ENCODE data around the gene DSC1. TPM values are rescaled to one million over a fixed set of nuclear protein-coding genes. Genes with fewer than 3 reads are reported as not detected.

Gene DSC1
- total and polyA plus RNA-seq, 2 of the 13 experiments (the other 11 are each of a cell fraction or from before 2014, with no cell fraction given) = not detected

GRCh38 chr18:31101183-31102024 is 61.3 kb downstream of the DSC1 start (continued):
- TF ChIP-seq, protein P1, sequence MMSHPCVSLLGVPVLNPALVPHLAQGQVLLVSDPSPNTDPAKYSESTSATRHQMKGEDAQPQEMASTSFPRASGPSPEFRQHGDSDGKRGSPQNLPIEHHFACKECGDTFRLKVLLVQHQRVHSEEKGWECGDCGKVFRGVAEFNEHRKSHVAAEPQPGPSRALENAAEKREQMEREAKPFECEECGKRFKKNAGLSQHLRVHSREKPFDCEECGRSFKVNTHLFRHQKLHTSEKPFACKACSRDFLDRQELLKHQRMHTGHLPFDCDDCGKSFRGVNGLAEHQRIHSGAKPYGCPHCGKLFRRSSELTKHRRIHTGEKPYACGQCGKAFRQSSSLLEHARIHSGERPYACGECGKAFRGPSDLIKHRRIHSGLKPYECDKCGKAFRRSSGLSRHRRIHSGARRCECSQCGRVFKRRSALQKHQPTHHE (CRISPR knock-in tag; IDR thresholded peaks at IDR 0.05; ENCODE audit: borderline replicate concordance) = no peak
- TF ChIP-seq, protein P2, sequence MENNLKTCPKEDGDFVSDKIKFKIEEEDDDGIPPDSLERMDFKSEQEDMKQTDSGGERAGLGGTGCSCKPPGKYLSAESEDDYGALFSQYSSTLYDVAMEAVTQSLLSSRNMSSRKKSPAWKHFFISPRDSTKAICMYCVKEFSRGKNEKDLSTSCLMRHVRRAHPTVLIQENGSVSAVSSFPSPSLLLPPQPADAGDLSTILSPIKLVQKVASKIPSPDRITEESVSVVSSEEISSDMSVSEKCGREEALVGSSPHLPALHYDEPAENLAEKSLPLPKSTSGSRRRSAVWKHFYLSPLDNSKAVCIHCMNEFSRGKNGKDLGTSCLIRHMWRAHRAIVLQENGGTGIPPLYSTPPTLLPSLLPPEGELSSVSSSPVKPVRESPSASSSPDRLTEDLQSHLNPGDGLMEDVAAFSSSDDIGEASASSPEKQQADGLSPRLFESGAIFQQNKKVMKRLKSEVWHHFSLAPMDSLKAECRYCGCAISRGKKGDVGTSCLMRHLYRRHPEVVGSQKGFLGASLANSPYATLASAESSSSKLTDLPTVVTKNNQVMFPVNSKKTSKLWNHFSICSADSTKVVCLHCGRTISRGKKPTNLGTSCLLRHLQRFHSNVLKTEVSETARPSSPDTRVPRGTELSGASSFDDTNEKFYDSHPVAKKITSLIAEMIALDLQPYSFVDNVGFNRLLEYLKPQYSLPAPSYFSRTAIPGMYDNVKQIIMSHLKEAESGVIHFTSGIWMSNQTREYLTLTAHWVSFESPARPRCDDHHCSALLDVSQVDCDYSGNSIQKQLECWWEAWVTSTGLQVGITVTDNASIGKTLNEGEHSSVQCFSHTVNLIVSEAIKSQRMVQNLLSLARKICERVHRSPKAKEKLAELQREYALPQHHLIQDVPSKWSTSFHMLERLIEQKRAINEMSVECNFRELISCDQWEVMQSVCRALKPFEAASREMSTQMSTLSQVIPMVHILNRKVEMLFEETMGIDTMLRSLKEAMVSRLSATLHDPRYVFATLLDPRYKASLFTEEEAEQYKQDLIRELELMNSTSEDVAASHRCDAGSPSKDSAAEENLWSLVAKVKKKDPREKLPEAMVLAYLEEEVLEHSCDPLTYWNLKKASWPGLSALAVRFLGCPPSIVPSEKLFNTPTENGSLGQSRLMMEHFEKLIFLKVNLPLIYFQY (CRISPR knock-in tag; IDR thresholded peaks at IDR 0.05; ENCODE audit: borderline replicate concordance) = no peak
- TF ChIP-seq SUZ12 (IDR thresholded peaks at IDR 0.05; ENCODE audit: low read depth, low read length) (no peak), ZBTB2 (CRISPR knock-in tag; IDR thresholded peaks at IDR 0.05; ENCODE audit: low read depth) (0 out of 2 replicates have a peak, but pooled peaks have one; percentile 18), ZBTB42 (CRISPR knock-in tag; IDR thresholded peaks at IDR 0.05) (0 out of 2 replicates have a peak, but pooled peaks have one; percentile 31), ESRRA (CRISPR knock-in tag; IDR thresholded peaks at IDR 0.05; ENCODE audit: low read depth) (0 out of 2 replicates have a peak, but pooled peaks have one; percentile 53), NFE2L1 (CRISPR knock-in tag; IDR thresholded peaks at IDR 0.05; ENCODE audit: borderline replicate concordance) (no peak), MLLT10 (CRISPR knock-in tag; IDR thresholded peaks at IDR 0.05) (no peak), WIZ (CRISPR knock-in tag; IDR thresholded peaks at IDR 0.05) (no peak), BHLHE40 (IDR thresholded peaks at IDR 0.05; ENCODE audit: low read length) (peak; percentile 79), ZNF570 (CRISPR knock-in tag; IDR thresholded peaks at IDR 0.05; ENCODE audit: borderline replicate concordance) (no peak), ZNF17 (CRISPR knock-in tag; IDR thresholded peaks at IDR 0.05) (no peak), HINFP (CRISPR knock-in tag; IDR thresholded peaks at IDR 0.05; ENCODE audit: low read depth) (no peak), RBM39 (IDR thresholded peaks at IDR 0.05; ENCODE audit: low read depth, low read length, poor library complexity, severe bottlenecking) (peak; percentile 22), TSC22D2 (CRISPR knock-in tag; IDR thresholded peaks at IDR 0.05; ENCODE audit: borderline replicate concordance) (no peak), ETV6 (CRISPR knock-in tag; conservative IDR thresholded peaks at IDR 0.05) (no peak; the same call in 1 of the 2 replicates), TBX2 (CRISPR knock-in tag; IDR thresholded peaks at IDR 0.05; ENCODE audit: borderline replicate concordance) (peak; percentile 66)
- TF ChIP-seq, protein P3, sequence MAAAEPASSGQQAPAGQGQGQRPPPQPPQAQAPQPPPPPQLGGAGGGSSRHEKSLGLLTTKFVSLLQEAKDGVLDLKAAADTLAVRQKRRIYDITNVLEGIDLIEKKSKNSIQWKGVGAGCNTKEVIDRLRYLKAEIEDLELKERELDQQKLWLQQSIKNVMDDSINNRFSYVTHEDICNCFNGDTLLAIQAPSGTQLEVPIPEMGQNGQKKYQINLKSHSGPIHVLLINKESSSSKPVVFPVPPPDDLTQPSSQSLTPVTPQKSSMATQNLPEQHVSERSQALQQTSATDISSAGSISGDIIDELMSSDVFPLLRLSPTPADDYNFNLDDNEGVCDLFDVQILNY (CRISPR knock-in tag; conservative IDR thresholded peaks at IDR 0.05) = no peak

Data from HepG2 (cell line).